Transverse colon (tissue), 4 donors: Measurements from ENCODE around the gene TMTC2. TPM values are rescaled to one million over a fixed set of nuclear protein-coding genes. Genes with fewer than 3 reads are reported as not detected.

ENCODE experiments used
- DNase-seq: peaks from one replicate; pipeline ENCODE4 v3.0.0-alpha.2; 2019
- H3K27ac ChIP-seq, 4 donors: fragments of 200-600 bp; sonication (generic); 2 replicates each; pipeline ENCODE4 v1.5.1; 2016 to 2018; ENCODE audit warnings: inconsistent platforms in 4 of 4
- H3K27me3 ChIP-seq: fragments of 200-600 bp; sonication (generic); 2 replicates; pipeline ENCODE4 v1.5.1; 2017; ENCODE audit warnings: inconsistent platforms
- H3K36me3 ChIP-seq, 4 donors: fragments of 200-600 bp; sonication (generic); 2 replicates each; pipeline ENCODE4 v1.5.1; 2017 to 2019; ENCODE audit warnings: inconsistent platforms in 4 of 4
- H3K4me1 ChIP-seq, 4 donors: fragments of 200-600 bp; sonication (generic); 2 replicates each; pipeline ENCODE4 v1.5.1; 2017 to 2020; ENCODE audit warnings: inconsistent platforms in 4 of 4
- H3K4me3 ChIP-seq, 4 donors: fragments of 200-600 bp; sonication (generic); 1 replicate in 1 of 4; 2 replicates in 3 of 4; pipeline versions ENCODE4 v1.5.1 to v1.6.1; 2017 to 2019; ENCODE audit warnings: inconsistent platforms in 4 of 4
- H3K9me3 ChIP-seq, 2 donors: fragments of 200-600 bp; sonication (generic); 2 replicates each; pipeline ENCODE4 v1.5.1; 2017 to 2019; ENCODE audit warnings: inconsistent platforms in 2 of 2
- CTCF ChIP-seq, 5 experiments: fragments of 200-600 bp in 3 of 5; fragments of 450-650 bp in 2 of 5; sonication (generic) in 3 of 5; IDR thresholded peaks; 1 replicate in 2 of 5; 2 replicates in 3 of 5; pipeline ENCODE4 v1.5.1; 2016 to 2017; ENCODE audit warnings: antibody characterized with exemption in 5 of 5, inconsistent platforms in 3 of 5, mild to moderate bottlenecking in 2 of 5, moderate library complexity in 1 of 5
- EP300 ChIP-seq: sonication (generic); formaldehyde crosslinking; IDR thresholded peaks from one replicate; pipeline ENCODE4 v1.6.1; 2017; ENCODE audit warnings: antibody characterized with exemption, low read depth
- POLR2A ChIP-seq: fragments of 450-650 bp; IDR thresholded peaks from one replicate; pipeline ENCODE4 v1.6.1; 2016; ENCODE audit warnings: antibody characterized with exemption, mild to moderate bottlenecking, moderate library complexity
- POLR2AphosphoS5 ChIP-seq, 3 donors: sonication (generic); formaldehyde crosslinking; IDR thresholded peaks; one replicate each; pipeline ENCODE4 v1.6.1; 2016; ENCODE audit warnings: antibody characterized with exemption in 3 of 3
- WGBS, 2 donors: methylation state at CpG; one replicate each; pipeline ENCODE4 v1.1.5; 2018; ENCODE audit warnings: low coverage in 1 of 2; 5-methylcytosine and 5-hydroxymethylcytosine counted together
- in situ Hi-C, 4 donors: fragments of 200-750 bp; cut with MboI; loops; one replicate each; pipeline versions ENCODE4 v1.15.0 to v1.15.1; 2017; ENCODE audit warnings: low sequenced_read_pairs in 3 of 4, low pct_ligation_motif_present in 1 of 4, low pct_unique_long_range_greater_than_20kb in 1 of 4
- intact Hi-C: fragments of 100-400 bp; cut with DNase I; formaldehyde crosslinking; loops from one replicate; pipeline ENCODE4 v1.15.1; 2023; ENCODE audit warnings: low total_unique reads
- total RNA-seq, 4 donors: library from RNA; depleted of rRNA; stranded (reverse); fragments of >200 nt; gene quantifications; one replicate each; pipeline ENCODE4 v1.1.0, GENCODE V29; 2016

TMTC2 gene
- total RNA-seq, 4 donors from 2014 or later = 11.3 to 19.8 (median 17.1) TPM

GRCh38 chr12:82966001-82966559 is 279.4 kb downstream of the TMTC2 start:
- Histone ChIP-seq H3K4me3 (no peak overlapping the region), H3K9me3 (no peaks in the 10 kb centered on the region), H3K4me1 (no peaks in the 10 kb centered on the region), H3K27ac (no peak overlapping the region), H3K27me3 (no peaks in the 10 kb centered on the region), H3K36me3 (no peaks in the 10 kb centered on the region)
- intact Hi-C loops = no loop called here
- no peak for DNase-seq
- 72 to 90% methylated on average over 2 of the region's 2 CpGs for WGBS, 2 donors
- in situ Hi-C loops = no loop called here
- TF ChIP-seq EP300 (no peak), POLR2AphosphoS5 (IDR thresholded peaks at IDR 0.05) (no peak), CTCF (IDR thresholded peaks at IDR 0.05) (no peak), POLR2A (no peak)

GRCh38 chr12:82968631-82969367 is 282.1 kb downstream of the TMTC2 start:
- Histone ChIP-seq H3K4me1 (no peaks in the 10 kb centered on the region), H3K27ac (no peak overlapping the region), H3K9me3 (no peaks in the 10 kb centered on the region), H3K4me3 (no peak overlapping the region), H3K36me3 (no peaks in the 10 kb centered on the region), H3K27me3 (no peaks in the 10 kb centered on the region)
- intact Hi-C loops = no loop called here
- TF ChIP-seq POLR2A (no peak), EP300 (no peak), CTCF (IDR thresholded peaks at IDR 0.05) (no peak), POLR2AphosphoS5 (IDR thresholded peaks at IDR 0.05) (no peak)
- in situ Hi-C loops = no loop called here
- 91 to 96% methylated on average over 3 of the region's 3 CpGs for WGBS, 2 donors
- no peak for DNase-seq

- Histone ChIP-seq H3K9me3 (no peaks in the 10 kb centered on the region), H3K4me1 (no peaks in the 10 kb centered on the region), H3K27ac (no peak overlapping the region), H3K27me3 (no peaks in the 10 kb centered on the region), H3K4me3 (no peak overlapping the region), H3K36me3 (no peaks in the 10 kb centered on the region)
- in situ Hi-C loops = no loop called here
- no peak for DNase-seq
- WGBS, 2 donors = 94 to 100% methylated on average over 3 of the region's 3 CpGs
- TF ChIP-seq CTCF (IDR thresholded peaks at IDR 0.05) (no peak), EP300 (no peak), POLR2A (no peak), POLR2AphosphoS5 (IDR thresholded peaks at IDR 0.05) (no peak)
- intact Hi-C loops = no loop called here
Observed at GRCh38 chr12:82970614-82971013, 283.9 kb downstream of the TMTC2 start.

GRCh38 chr12:82971584-82971983 is 284.9 kb downstream of the TMTC2 start:
- TF ChIP-seq CTCF (IDR thresholded peaks at IDR 0.05) (no peak), POLR2A (no peak), EP300 (no peak), POLR2AphosphoS5 (IDR thresholded peaks at IDR 0.05) (no peak)
- Histone ChIP-seq H3K36me3 (no peaks in the 10 kb centered on the region), H3K27ac (no peak overlapping the region), H3K27me3 (no peaks in the 10 kb centered on the region), H3K4me3 (no peak overlapping the region), H3K9me3 (no peaks in the 10 kb centered on the region), H3K4me1 (no peaks in the 10 kb centered on the region)
- WGBS, 2 donors = 75 to 79% methylated on average over 4 of the region's 4 CpGs
- intact Hi-C loops (no loop called here), in situ Hi-C loops (no loop called here)
- DNase-seq = no peak
